NCI-H460 (cell line): ENCODE measurements around the gene ETV1. TPM values are rescaled to one million over a fixed set of nuclear protein-coding genes. Genes with fewer than 3 reads are reported as not detected.

Experiments
- DNase-seq: peaks from one replicate; pipeline ENCODE4 v3.0.0-alpha.2; 2016; ENCODE audit warnings: low read depth; ENCODE audit errors: extremely low read depth
- small RNA-seq, 2 experiments: library from RNA; depleted of rRNA; stranded (forward); fragments of <200 nt; gene quantifications; one replicate each; pipeline ENCODE3, GENCODE V24; 2014
- total RNA-seq: library from RNA; depleted of rRNA; stranded (reverse); fragments of >200 nt; shearing (Covaris generic); gene quantifications from 2 replicates; pipeline ENCODE4 v1.2.3, GENCODE V29; 2014

The ETV1 gene
- total RNA-seq, 1 experiment from 2014 or later, result 81.6 TPM

DNA sequence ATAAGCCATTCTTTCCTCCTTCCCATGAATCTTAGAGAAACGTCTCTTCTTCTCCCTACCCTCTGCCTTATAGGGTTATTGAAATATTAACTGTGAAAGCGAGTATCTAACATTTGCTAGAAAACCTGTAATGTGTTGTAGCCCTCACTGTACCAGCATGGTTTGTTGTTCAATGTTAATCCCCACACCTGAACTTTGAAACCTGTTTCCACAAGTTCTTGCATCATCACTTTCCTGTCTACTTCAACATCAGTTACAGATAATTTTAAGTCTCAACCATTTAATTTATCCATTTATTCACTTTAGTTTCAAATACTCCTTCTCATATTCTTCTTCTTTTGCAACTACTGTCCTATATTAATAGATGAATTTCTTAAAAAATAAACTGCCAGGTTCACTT is 148.2 kb downstream of the ETV1 start:
- no peak for DNase-seq

Small RNA genes lying within 50 kb of the gene (small RNA-seq; reads per million reads assigned to genes)
- 0 reads per million in 2 experiments for gene RF00019
